ENCODE data around the gene CREB3L1. TPM values are rescaled to one million over a fixed set of nuclear protein-coding genes. Genes with fewer than 3 reads are reported as not detected.

CREB3L1 gene
- total and polyA plus RNA-seq, 7 donors, result 0.66 to 63.1 (median 7.2) TPM

DNA sequence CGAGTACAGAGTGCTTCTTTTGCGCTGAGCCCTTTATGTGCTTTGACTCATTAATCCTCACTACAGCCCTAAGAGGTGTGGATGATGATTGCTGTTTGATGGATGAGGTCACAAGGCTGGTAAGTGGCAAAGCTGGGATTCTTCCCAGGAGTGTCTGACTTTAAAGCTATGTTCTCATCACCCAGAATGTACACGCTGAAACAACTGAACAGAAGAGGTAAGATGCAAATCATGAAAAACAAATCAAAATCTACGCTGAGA, 37.7 kb upstream of the CREB3L1 start:
- Histone ChIP-seq H3K4me1 (peaks cover 0 to 37% (median 34%) of the 10 kb centered on the region in 4 donors), H3K4me3 (no peak overlapping the region), H3K27ac (peak overlapping the region; percentile 78 to 87 (median 84)), H3K36me3 (no peaks in the 10 kb centered on the region), H3K9me3 (no peaks in the 10 kb centered on the region), H3K27me3 (no peaks in the 10 kb centered on the region)
- WGBS, 2 donors, result 42 to 71% methylated on average over 4 of the region's 4 CpGs
- TF ChIP-seq, protein P1, sequence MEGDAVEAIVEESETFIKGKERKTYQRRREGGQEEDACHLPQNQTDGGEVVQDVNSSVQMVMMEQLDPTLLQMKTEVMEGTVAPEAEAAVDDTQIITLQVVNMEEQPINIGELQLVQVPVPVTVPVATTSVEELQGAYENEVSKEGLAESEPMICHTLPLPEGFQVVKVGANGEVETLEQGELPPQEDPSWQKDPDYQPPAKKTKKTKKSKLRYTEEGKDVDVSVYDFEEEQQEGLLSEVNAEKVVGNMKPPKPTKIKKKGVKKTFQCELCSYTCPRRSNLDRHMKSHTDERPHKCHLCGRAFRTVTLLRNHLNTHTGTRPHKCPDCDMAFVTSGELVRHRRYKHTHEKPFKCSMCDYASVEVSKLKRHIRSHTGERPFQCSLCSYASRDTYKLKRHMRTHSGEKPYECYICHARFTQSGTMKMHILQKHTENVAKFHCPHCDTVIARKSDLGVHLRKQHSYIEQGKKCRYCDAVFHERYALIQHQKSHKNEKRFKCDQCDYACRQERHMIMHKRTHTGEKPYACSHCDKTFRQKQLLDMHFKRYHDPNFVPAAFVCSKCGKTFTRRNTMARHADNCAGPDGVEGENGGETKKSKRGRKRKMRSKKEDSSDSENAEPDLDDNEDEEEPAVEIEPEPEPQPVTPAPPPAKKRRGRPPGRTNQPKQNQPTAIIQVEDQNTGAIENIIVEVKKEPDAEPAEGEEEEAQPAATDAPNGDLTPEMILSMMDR (IDR thresholded peaks at IDR 0.05), result no peak
- TF ChIP-seq POLR2AphosphoS5 (IDR thresholded peaks at IDR 0.05) (peak in 1 of 4 donors; percentile 19), POLR2A (IDR thresholded peaks at IDR 0.05) (no peak), EP300 (IDR thresholded peaks at IDR 0.05) (no peak)
- intact Hi-C loops (cut with DNase I), result loop anchor here (1.0 to 10.0 kb wide), 4 partner anchors 69 to 275 kb away; no protein-coding TSS in a partner anchor
- no peak for DNase-seq

DNA sequence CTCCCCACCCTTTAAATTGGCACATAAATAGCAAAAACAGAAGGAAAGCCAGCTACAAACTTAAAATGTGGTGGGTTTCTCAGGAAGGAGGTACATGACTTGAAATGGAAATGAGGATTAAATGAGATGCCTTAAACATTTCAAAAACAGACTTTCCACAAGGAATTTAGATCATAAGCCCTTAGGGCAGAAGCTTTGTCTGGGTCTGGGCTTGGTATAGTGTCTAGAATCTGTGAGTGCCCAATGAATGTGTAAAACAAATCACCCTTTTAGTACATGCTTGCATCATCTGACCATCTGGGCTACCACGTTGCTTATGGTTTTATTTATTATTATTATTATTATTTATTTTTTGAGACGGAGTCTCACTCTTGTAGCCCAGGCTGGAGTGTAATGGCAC, 37.1 kb upstream of the CREB3L1 start:
- H3K27ac ChIP-seq, result peak overlapping the region; percentile 78 to 87 (median 84)
- no peak for DNase-seq
- no peak overlapping the region for H3K4me3 ChIP-seq
- TF ChIP-seq POLR2AphosphoS5 (IDR thresholded peaks at IDR 0.05) (no peak), POLR2A (IDR thresholded peaks at IDR 0.05) (no peak), EP300 (IDR thresholded peaks at IDR 0.05) (no peak)
- TF ChIP-seq, protein P1 (IDR thresholded peaks at IDR 0.05), result no peak
- H3K27me3 ChIP-seq, result no peaks in the 10 kb centered on the region
- 79 to 80% methylated on average over 2 of the region's 2 CpGs for WGBS, 2 donors
- intact Hi-C loops (cut with DNase I), result no loop called here
- H3K9me3 ChIP-seq, result no peaks in the 10 kb centered on the region
- H3K36me3 ChIP-seq, result no peaks in the 10 kb centered on the region
- H3K4me1 ChIP-seq, result peaks cover 0 to 37% (median 34%) of the 10 kb centered on the region in 4 donors

DNA sequence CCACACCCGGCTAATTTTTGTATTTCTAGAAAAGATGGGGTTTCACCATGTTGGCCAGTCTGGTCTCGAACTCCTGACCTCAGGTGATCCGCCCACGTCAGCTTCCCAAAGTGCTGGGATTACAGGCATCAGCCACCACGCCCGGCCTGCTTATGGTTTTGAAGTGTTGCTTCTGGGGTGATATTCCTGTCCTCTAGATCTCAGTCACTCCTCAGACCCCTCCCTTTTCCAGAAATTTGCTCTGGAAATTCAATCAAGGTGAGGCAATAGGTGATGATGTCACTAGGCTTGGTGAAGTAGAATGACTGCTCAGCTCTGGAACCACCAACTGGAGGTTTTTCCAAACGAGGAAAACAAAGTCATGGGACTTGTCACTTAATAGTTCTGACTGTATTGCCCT, 36.6 kb upstream of the CREB3L1 start:
- peak overlapping the region in 1 of 4 donors; percentile 87 for H3K27ac ChIP-seq
- H3K27me3 ChIP-seq, result no peaks in the 10 kb centered on the region
- DNase-seq, result no peak
- TF ChIP-seq POLR2A (IDR thresholded peaks at IDR 0.05), result no peak
- TF ChIP-seq EP300 (IDR thresholded peaks at IDR 0.05), result no peak
- TF ChIP-seq, protein P1 (IDR thresholded peaks at IDR 0.05), result no peak
- no peak for TF ChIP-seq POLR2AphosphoS5 (IDR thresholded peaks at IDR 0.05)
- intact Hi-C loops (cut with DNase I), result no loop called here
- no peak overlapping the region for H3K4me3 ChIP-seq
- no peaks in the 10 kb centered on the region for H3K36me3 ChIP-seq
- H3K4me1 ChIP-seq, result peaks cover 0 to 37% (median 34%) of the 10 kb centered on the region in 4 donors
- WGBS, 2 donors, result 81 to 89% methylated on average over 7 of the region's 7 CpGs
- no peaks in the 10 kb centered on the region for H3K9me3 ChIP-seq

DNA sequence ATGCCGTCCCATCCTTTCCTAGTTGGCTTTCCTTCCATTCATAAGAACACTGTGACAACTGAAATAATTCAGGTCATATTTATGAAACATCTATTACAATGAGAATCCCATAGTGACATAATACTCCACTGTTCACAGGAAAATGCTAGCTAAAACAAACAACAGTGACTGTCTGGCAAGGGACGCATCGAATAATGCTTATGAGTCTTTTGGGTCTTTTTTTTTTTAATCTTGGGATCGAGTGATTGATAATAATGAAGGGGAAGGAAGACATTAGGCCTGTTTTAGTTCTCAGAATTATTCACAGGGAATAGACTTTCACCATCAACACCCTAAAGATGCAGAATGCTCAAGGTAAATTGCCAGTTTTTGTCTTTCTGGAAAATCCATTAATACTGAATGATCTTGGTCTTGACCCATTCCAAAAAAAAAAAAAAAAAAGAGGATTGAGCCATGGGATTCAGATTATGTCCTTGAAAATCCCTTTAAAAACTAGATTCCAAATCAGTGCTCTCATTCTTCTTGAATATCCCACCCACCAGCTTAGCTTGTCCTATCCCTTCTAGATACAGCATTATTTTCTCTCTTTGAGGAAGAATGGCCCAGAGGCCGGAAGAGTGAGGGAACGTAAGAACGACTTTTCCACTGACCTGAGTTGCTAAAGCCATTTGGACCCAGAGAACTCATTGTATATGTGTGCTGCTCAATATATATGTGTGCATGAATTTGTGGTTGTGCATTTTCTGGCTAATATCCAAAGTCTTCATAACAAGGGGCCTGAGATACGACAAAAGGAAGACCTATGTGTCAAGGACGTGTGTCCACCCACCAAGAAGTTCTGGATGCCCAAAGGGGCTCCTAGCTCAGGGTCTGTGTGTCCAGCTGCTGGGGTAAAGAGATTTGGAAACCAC, 35.2 kb upstream of the CREB3L1 start:
- Histone ChIP-seq H3K4me1 (peaks cover 0 to 31% (median 30%) of the 10 kb centered on the region in 4 donors), H3K4me3 (peak overlapping the region in 2 of 4 donors; percentile 51 to 53), H3K27me3 (no peaks in the 10 kb centered on the region), H3K27ac (peak overlapping the region; percentile 85 to 93 (median 87)), H3K9me3 (no peaks in the 10 kb centered on the region), H3K36me3 (no peaks in the 10 kb centered on the region)
- intact Hi-C loops (cut with DNase I), result loop anchor here (2.0 kb wide), 1 partner anchor 31 kb away; no protein-coding TSS in a partner anchor
- no peak for TF ChIP-seq POLR2AphosphoS5 (IDR thresholded peaks at IDR 0.05)
- no peak for TF ChIP-seq POLR2A (IDR thresholded peaks at IDR 0.05)
- no peak for TF ChIP-seq EP300 (IDR thresholded peaks at IDR 0.05)
- TF ChIP-seq, protein P1 (IDR thresholded peaks at IDR 0.05), result no peak
- DNase-seq, result no peak
- 89 to 91% methylated on average over 9 of the region's 9 CpGs for WGBS, 2 donors

Data from sigmoid colon (tissue), 7 donors.